Peyer's patch (tissue), 4 donors: ENCODE measurements around the gene NEIL3. TPM values are rescaled to one million over a fixed set of nuclear protein-coding genes. Genes with fewer than 3 reads are reported as not detected.

Source experiments
- DNase-seq, 3 donors: peaks; one replicate each; pipeline ENCODE4 v3.0.0-alpha.2; 2017 to 2019
- H3K27ac ChIP-seq, 4 donors: fragments of 200-600 bp; sonication (generic); one replicate each; pipeline ENCODE4 v1.5.1; 2016 to 2019
- H3K27me3 ChIP-seq, 2 donors: fragments of 200-600 bp; sonication (generic); one replicate each; pipeline ENCODE4 v1.5.1; 2019
- H3K36me3 ChIP-seq, 3 donors: fragments of 200-600 bp; sonication (generic); one replicate each; pipeline ENCODE4 v1.5.1; 2016 to 2019
- H3K4me1 ChIP-seq, 4 donors: fragments of 200-600 bp; sonication (generic); one replicate each; pipeline ENCODE4 v1.5.1; 2016 to 2019
- H3K4me3 ChIP-seq, 4 donors: fragments of 200-600 bp; sonication (generic); 1 replicate in 3 of 4; 2 replicates in 1 of 4; pipeline ENCODE4 v1.5.1; 2016 to 2019; ENCODE audit warnings: mild to moderate bottlenecking in 1 of 4
- H3K9me3 ChIP-seq, 4 donors: fragments of 200-600 bp; sonication (generic); one replicate each; pipeline ENCODE4 v1.5.1; 2016 to 2019; ENCODE audit warnings: mild to moderate bottlenecking in 1 of 4
- POLR2A ChIP-seq, 2 donors: fragments of 450-650 bp; IDR thresholded peaks; one replicate each; pipeline ENCODE4 v1.5.1; 2017; ENCODE audit warnings: antibody characterized with exemption in 2 of 2, mild to moderate bottlenecking in 2 of 2, moderate library complexity in 2 of 2
- total RNA-seq, 4 donors: library from RNA; depleted of rRNA; stranded (reverse); fragments of >200 nt; gene quantifications; one replicate each; pipeline ENCODE4 v1.1.0, GENCODE V29; 2016
- TF ChIP-seq, protein P1 (sequence below), 6 experiments: fragments of 450-650 bp in 4 of 6; fragments of 200-600 bp in 2 of 6; sonication (generic) in 1 of 6; IDR thresholded peaks; one replicate each; pipeline ENCODE4 v1.5.1; 2017 to 2019; ENCODE audit warnings: antibody characterized with exemption in 6 of 6, mild to moderate bottlenecking in 3 of 6, moderate library complexity in 1 of 6

The NEIL3 gene
- total RNA-seq, 4 donors from 2014 or later, result 0.76 to 2.5 (median 1.3) TPM

- peak overlapping the region in 1 of 4 donors; percentile 5 for H3K4me3 ChIP-seq
- H3K27ac ChIP-seq, result no peak overlapping the region
- no peaks in the 10 kb centered on the region for H3K36me3 ChIP-seq
- no peaks in the 10 kb centered on the region for H3K27me3 ChIP-seq
- DNase-seq, result no peak
- no peak for TF ChIP-seq POLR2A (IDR thresholded peaks at IDR 0.05)
- TF ChIP-seq, protein P1, sequence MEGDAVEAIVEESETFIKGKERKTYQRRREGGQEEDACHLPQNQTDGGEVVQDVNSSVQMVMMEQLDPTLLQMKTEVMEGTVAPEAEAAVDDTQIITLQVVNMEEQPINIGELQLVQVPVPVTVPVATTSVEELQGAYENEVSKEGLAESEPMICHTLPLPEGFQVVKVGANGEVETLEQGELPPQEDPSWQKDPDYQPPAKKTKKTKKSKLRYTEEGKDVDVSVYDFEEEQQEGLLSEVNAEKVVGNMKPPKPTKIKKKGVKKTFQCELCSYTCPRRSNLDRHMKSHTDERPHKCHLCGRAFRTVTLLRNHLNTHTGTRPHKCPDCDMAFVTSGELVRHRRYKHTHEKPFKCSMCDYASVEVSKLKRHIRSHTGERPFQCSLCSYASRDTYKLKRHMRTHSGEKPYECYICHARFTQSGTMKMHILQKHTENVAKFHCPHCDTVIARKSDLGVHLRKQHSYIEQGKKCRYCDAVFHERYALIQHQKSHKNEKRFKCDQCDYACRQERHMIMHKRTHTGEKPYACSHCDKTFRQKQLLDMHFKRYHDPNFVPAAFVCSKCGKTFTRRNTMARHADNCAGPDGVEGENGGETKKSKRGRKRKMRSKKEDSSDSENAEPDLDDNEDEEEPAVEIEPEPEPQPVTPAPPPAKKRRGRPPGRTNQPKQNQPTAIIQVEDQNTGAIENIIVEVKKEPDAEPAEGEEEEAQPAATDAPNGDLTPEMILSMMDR (IDR thresholded peaks at IDR 0.05), result no peak
- no peaks in the 10 kb centered on the region for H3K4me1 ChIP-seq
- H3K9me3 ChIP-seq, result no peaks in the 10 kb centered on the region
These were observed 6.2 kb downstream of the NEIL3 start for GRCh38 chr4:177315767-177316464.

DNA sequence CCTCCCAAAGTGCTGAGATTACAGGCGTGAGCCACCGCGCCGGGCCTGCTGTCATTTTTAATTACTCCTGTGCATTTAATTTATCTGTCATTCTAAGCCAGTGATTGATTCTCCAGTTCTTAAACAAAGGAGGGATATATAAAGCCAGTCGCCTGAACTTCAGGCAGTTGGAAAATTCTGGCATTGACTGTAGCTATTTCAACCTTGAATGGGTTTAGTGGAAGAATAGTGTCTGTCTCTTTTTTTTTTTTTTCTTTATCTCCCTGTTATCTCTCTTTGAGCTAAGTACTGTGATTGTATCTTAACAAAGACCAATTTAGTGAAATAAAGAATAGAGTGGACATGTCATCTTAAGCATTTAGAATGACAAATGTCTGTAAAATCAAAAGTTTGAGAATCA lies 11.0 kb downstream of the NEIL3 start:
- no peak for DNase-seq
- Histone ChIP-seq H3K4me3 (no peak overlapping the region), H3K4me1 (no peaks in the 10 kb centered on the region), H3K9me3 (no peaks in the 10 kb centered on the region), H3K27ac (no peak overlapping the region), H3K27me3 (no peaks in the 10 kb centered on the region), H3K36me3 (no peaks in the 10 kb centered on the region)
- no peak for TF ChIP-seq POLR2A (IDR thresholded peaks at IDR 0.05)
- TF ChIP-seq, protein P1 (IDR thresholded peaks at IDR 0.05), result no peak

DNA sequence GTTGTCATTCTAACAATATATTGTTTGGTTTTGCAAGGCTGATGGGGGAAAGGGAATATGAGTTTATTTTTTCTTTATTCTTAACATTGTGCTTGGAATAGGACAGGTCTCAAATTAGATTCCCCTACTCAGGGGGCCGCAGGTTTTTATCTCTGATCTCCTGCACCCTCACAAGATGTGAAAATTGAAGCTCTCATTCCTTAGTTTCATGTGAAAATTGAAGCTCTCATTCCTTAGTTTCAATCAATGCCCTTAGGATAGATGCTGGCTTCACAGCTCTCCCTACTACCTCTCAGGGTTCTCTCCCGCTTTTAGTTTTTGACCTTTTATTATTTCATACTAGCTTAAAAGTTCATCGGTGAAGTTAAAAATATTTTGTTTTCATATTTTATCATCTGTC lies 12.0 kb downstream of the NEIL3 start:
- TF ChIP-seq, protein P1 (IDR thresholded peaks at IDR 0.05), result no peak
- TF ChIP-seq POLR2A (IDR thresholded peaks at IDR 0.05), result no peak
- no peaks in the 10 kb centered on the region for H3K27me3 ChIP-seq

DNA sequence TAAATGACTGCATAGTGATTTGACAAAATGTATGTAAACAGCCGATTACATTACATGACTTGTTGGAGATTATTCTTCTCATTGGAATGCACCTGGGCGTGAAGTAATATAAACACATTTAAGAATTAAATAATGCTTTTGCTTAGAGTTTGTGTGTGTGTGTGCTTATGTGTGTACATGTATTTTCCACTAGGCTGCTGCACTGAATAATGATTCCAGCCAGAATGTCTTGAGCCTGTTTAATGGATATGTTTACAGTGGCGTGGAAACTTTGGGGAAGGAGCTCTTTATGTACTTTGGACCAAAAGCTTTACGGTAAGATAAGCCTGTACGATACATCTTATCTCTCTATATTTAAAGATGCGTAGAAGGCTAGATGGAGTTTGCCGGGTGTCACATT lies 12.6 kb downstream of the NEIL3 start:
- TF ChIP-seq POLR2A (IDR thresholded peaks at IDR 0.05), result no peak
- TF ChIP-seq, protein P1 (IDR thresholded peaks at IDR 0.05), result no peak
- H3K27ac ChIP-seq, result no peak overlapping the region
- H3K27me3 ChIP-seq, result no peaks in the 10 kb centered on the region
- no peak overlapping the region for H3K4me3 ChIP-seq
- no peaks in the 10 kb centered on the region for H3K9me3 ChIP-seq
- no peak for DNase-seq
- H3K4me1 ChIP-seq, result no peaks in the 10 kb centered on the region
- H3K36me3 ChIP-seq, result no peaks in the 10 kb centered on the region

More for the DNA sequence above, 12.0 kb downstream of the NEIL3 start:
- no peaks in the 10 kb centered on the region for H3K36me3 ChIP-seq
- no peak for DNase-seq
- no peaks in the 10 kb centered on the region for H3K9me3 ChIP-seq
- no peak overlapping the region for H3K4me3 ChIP-seq
- no peaks in the 10 kb centered on the region for H3K4me1 ChIP-seq
- no peak overlapping the region for H3K27ac ChIP-seq

DNA sequence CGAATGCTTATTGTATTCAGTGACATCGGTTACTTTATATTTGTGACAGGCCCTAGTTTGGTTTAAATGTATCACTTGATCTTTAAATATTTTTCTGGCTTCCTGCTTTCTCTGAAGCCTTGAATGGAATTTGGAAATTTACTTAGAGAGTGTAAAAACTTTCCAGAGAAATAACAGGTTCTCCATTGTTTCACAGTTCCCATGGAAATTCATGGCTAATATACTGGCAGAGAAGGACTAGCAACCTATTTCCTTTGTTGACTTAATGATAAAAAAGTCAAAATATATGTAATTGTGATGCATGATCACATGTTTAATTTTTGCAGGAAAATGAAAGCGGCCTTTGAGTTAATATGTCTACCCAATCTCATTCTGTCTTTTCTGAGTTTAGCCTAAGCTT lies 13.2 kb downstream of the NEIL3 start:
- H3K27ac ChIP-seq, result no peak overlapping the region
- H3K9me3 ChIP-seq, result no peaks in the 10 kb centered on the region
- no peaks in the 10 kb centered on the region for H3K36me3 ChIP-seq
- H3K4me3 ChIP-seq, result no peak overlapping the region
- no peak for DNase-seq
- no peaks in the 10 kb centered on the region for H3K4me1 ChIP-seq
- no peaks in the 10 kb centered on the region for H3K27me3 ChIP-seq
- TF ChIP-seq, protein P1 (IDR thresholded peaks at IDR 0.05), result no peak
- TF ChIP-seq POLR2A (IDR thresholded peaks at IDR 0.05), result no peak
